GM23338 (cell line): ENCODE results near the gene CRYZL1. TPM values are rescaled to one million over a fixed set of nuclear protein-coding genes. Genes with fewer than 3 reads are reported as not detected.
A peak's percentile ranks its signal among the peaks of the same experiment; 100 is the strongest.

Experiments
- ATAC-seq: fragments of 200-7000 bp; cut with Tn5 transposase; 3 replicates; pipeline ENCODE4 v1.9.1; 2020
- DNase-seq: peaks from one replicate; pipeline ENCODE4 v3.0.0-alpha.2; 2015; ENCODE audit warnings: low spot score
- H2AFZ ChIP-seq: fragments of 200-600 bp; sonication (generic); 2 replicates; pipeline ENCODE4 v1.8.0; 2016; ENCODE audit warnings: antibody characterized with exemption, mild to moderate bottlenecking, moderate library complexity
- H3F3A ChIP-seq: fragments of 200-600 bp; sonication (generic); replicated peaks from 2 replicates; pipeline ENCODE4 v1.8.0; 2017; ENCODE audit warnings: antibody characterized with exemption, mixed run types, low read depth
- H3K27ac ChIP-seq: fragments of 200-600 bp; sonication (generic); 2 replicates; pipeline ENCODE4 v1.6.1; 2016; ENCODE audit warnings: low read depth
- H3K27me3 ChIP-seq: fragments of 200-600 bp; sonication (generic); 2 replicates; pipeline ENCODE4 v1.8.0; 2016; ENCODE audit warnings: mild to moderate bottlenecking, mixed run types, moderate library complexity; ENCODE audit not compliant: insufficient read depth
- H3K36me3 ChIP-seq: fragments of 200-600 bp; sonication (generic); 2 replicates; pipeline ENCODE4 v1.8.0; 2016; ENCODE audit warnings: mild to moderate bottlenecking; ENCODE audit not compliant: insufficient read depth
- H3K4me1 ChIP-seq: fragments of 200-600 bp; sonication (generic); 2 replicates; pipeline ENCODE4 v1.8.0; 2016; ENCODE audit warnings: mild to moderate bottlenecking, moderate library complexity; ENCODE audit not compliant: insufficient read depth
- H3K4me2 ChIP-seq: fragments of 200-600 bp; sonication (generic); 2 replicates; pipeline ENCODE4 v1.7.1; 2017; ENCODE audit warnings: mixed run types
- H3K4me3 ChIP-seq: fragments of 200-600 bp; sonication (generic); 2 replicates; pipeline ENCODE4 v1.6.1; 2016; ENCODE audit warnings: mixed run types
- H3K79me2 ChIP-seq: fragments of 200-600 bp; sonication (generic); replicated peaks from 2 replicates; pipeline ENCODE4 v1.8.0; 2017; ENCODE audit warnings: mild to moderate bottlenecking; ENCODE audit not compliant: insufficient read depth
- H3K9me2 ChIP-seq: fragments of 200-600 bp; sonication (generic); 2 replicates; pipeline ENCODE4 v1.8.0; 2017; ENCODE audit not compliant: insufficient read depth
- H4K20me1 ChIP-seq: fragments of 200-600 bp; sonication (generic); replicated peaks from 2 replicates; pipeline ENCODE4 v1.8.0; 2017; ENCODE audit warnings: mild to moderate bottlenecking; ENCODE audit not compliant: insufficient read depth
- H3K27ac Mint-ChIP-seq: 2 replicates; pipeline ENCODE4 v1.8.0; 2020; ENCODE audit warnings: inconsistent platforms, mild to moderate bottlenecking, moderate library complexity, mixed read lengths
- H3K27me3 Mint-ChIP-seq: 3 replicates; pipeline ENCODE4 v1.8.0; 2022; ENCODE audit warnings: low read depth, mild to moderate bottlenecking, moderate library complexity, mixed read lengths, inconsistent platforms; ENCODE audit not compliant: insufficient read depth, poor library complexity
- H3K36me3 Mint-ChIP-seq: 3 replicates; pipeline ENCODE4 v1.8.0; 2021; ENCODE audit warnings: low read depth, mild to moderate bottlenecking, inconsistent platforms, moderate library complexity, mixed read lengths
- H3K4me1 Mint-ChIP-seq: 3 replicates; pipeline ENCODE4 v1.8.0; 2020; ENCODE audit warnings: mild to moderate bottlenecking, inconsistent platforms, mixed read lengths
- H3K4me3 Mint-ChIP-seq: 3 replicates; pipeline ENCODE4 v1.8.0; 2021; ENCODE audit warnings: moderate library complexity, mild to moderate bottlenecking, inconsistent platforms, mixed read lengths
- H3K9me3 Mint-ChIP-seq: 3 replicates; pipeline ENCODE4 v1.8.0; 2020; ENCODE audit warnings: moderate library complexity, mild to moderate bottlenecking, inconsistent platforms, mixed read lengths
- CREB1 ChIP-seq: fragments of 250-450 bp; sonication (Bioruptor Pico); IDR thresholded peaks from 2 replicates; pipeline ENCODE4 v1.5.0; 2020; ENCODE audit warnings: low read depth, mild to moderate bottlenecking, moderate library complexity
- CTCF ChIP-seq, 2 experiments: fragments of 200-600 bp in 1 of 2; sonication (generic) in 1 of 2; conservative IDR thresholded peaks; 2 replicates each; pipeline versions ENCODE4 v1.5.1 to v1.6.1; 2016 to 2017; ENCODE audit warnings: antibody characterized with exemption in 2 of 2, low read depth in 2 of 2, mild to moderate bottlenecking in 2 of 2, moderate library complexity in 1 of 2
- EZH2 ChIP-seq: fragments of 200-600 bp; sonication (generic); IDR thresholded peaks from one replicate; pipeline ENCODE4 v1.8.0; 2017; ENCODE audit warnings: antibody characterized with exemption, mild to moderate bottlenecking, low read depth; ENCODE audit not compliant: unreplicated experiment
- EZH2phosphoT487 ChIP-seq: fragments of 200-600 bp; sonication (generic); IDR thresholded peaks from one replicate; pipeline ENCODE4 v1.8.1; 2018; ENCODE audit warnings: antibody characterized with exemption; ENCODE audit not compliant: unreplicated experiment
- JUNB ChIP-seq: IDR thresholded peaks from one replicate; pipeline ENCODE4 v1.6.1; 2016; ENCODE audit warnings: antibody characterized with exemption; ENCODE audit not compliant: unreplicated experiment
- NANOG ChIP-seq: IDR thresholded peaks from 2 replicates; pipeline ENCODE4 v1.6.1; 2016; ENCODE audit warnings: antibody characterized with exemption, borderline replicate concordance
- POLR2AphosphoS5 ChIP-seq: IDR thresholded peaks from 2 replicates; pipeline ENCODE4 v1.6.1; 2016; ENCODE audit warnings: antibody characterized with exemption, low read depth
- STAT1 ChIP-seq: IDR thresholded peaks from one replicate; pipeline ENCODE4 v1.6.1; 2016; ENCODE audit warnings: antibody characterized with exemption; ENCODE audit not compliant: unreplicated experiment
- ZNF114 ChIP-seq: fragments of 250-450 bp; sonication (Bioruptor Pico); IDR thresholded peaks from 2 replicates; pipeline ENCODE4 v1.5.0; 2020; ENCODE audit warnings: mild to moderate bottlenecking, moderate library complexity
- ZNF331 ChIP-seq: fragments of 250-450 bp; sonication (Bioruptor Pico); IDR thresholded peaks from 2 replicates; pipeline ENCODE4 v1.5.0; 2020; ENCODE audit warnings: low read depth, mild to moderate bottlenecking, moderate library complexity
- polyA plus RNA-seq: library from polyadenylated mRNA; unstranded; fragments of >200 nt; fragmentation: Nextera tagmentation; extraction: Ambion mirVana; gene quantifications from 2 replicates; pipeline ENCODE4 v1.2.1, GENCODE V29; 2016
- total RNA-seq: library from RNA; depleted of rRNA; stranded (reverse); fragments of >200 nt; shearing (Covaris generic); gene quantifications from 2 replicates; pipeline ENCODE4 v1.2.3, GENCODE V29; 2014
- TF ChIP-seq, protein P1 (sequence below): fragments of 250-450 bp; sonication (Bioruptor Pico); IDR thresholded peaks from 2 replicates; pipeline ENCODE4 v1.5.0; 2020; ENCODE audit warnings: mild to moderate bottlenecking, moderate library complexity
- TF ChIP-seq, protein P2 (sequence below): IDR thresholded peaks from one replicate; pipeline ENCODE4 v1.6.1; 2018; ENCODE audit warnings: antibody characterized with exemption; ENCODE audit not compliant: unreplicated experiment
- TF ChIP-seq, protein P3 (sequence below): IDR thresholded peaks from 2 replicates; pipeline ENCODE4 v1.6.1; 2016; ENCODE audit warnings: antibody characterized with exemption

CRYZL1 gene
- total and polyA plus RNA-seq, 2 experiments from 2014 or later: 23.8 to 40.5 TPM

DNA sequence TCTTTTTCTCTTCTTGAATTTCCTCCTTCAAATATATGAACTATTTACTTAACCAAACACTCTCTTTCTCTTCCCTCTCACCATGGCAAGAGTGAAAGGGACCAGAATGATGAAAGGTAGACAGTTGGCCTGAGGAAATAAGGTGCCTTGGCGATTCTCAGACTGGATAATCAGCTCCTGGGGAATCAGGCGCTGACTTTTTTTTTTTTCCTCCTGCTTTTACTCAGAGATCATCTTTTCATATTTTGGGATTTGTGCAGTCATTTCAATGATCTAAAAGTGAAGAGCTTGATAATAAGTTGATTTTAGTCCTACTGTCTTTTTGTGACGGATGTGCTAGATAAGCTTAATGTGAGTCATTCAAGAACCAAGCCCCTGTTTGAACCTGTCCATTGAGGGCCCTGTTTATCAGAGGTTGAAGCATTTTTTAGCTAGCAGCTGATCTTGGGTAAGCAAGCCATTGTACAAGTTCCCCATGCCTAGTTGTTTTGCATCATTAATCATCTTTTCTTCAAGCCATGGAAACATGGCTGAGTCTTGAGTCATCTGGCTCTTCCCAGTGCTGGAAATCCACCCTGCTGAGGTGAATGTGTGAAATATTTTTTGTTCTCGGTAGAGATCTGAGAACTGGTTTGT is 41.6 kb upstream of the CRYZL1 start:
- no peaks in the 10 kb centered on the region for H3F3A ChIP-seq
- H3K9me2 ChIP-seq: no peaks in the 10 kb centered on the region
- no peaks in the 10 kb centered on the region for H3K36me3 ChIP-seq
- H3K9me3 Mint-ChIP-seq: no peaks in the 10 kb centered on the region
- ATAC-seq: peak; percentile 15; the same call in 1 of the 3 replicates
- H4K20me1 ChIP-seq: no peaks in the 10 kb centered on the region
- H3K4me3 ChIP-seq: no peak overlapping the region
- H3K27ac ChIP-seq: peak overlapping the region; percentile 82
- peaks cover 2% of the 10 kb centered on the region for H3K27me3 Mint-ChIP-seq
- H3K36me3 Mint-ChIP-seq: peaks cover 10% of the 10 kb centered on the region; the same call in 2 of the 3 replicates
- H3K4me3 Mint-ChIP-seq: no peak overlapping the region
- H3K27ac Mint-ChIP-seq: peak overlapping the region; percentile 78
- H3K27me3 ChIP-seq: no peaks in the 10 kb centered on the region
- no peak for DNase-seq
- peaks cover 84% of the 10 kb centered on the region for H3K79me2 ChIP-seq
- peaks cover 61% of the 10 kb centered on the region for H3K4me1 Mint-ChIP-seq
- H3K4me2 ChIP-seq: peak overlapping the region; percentile 43
- no peak overlapping the region for H2AFZ ChIP-seq
- TF ChIP-seq JUNB (no peak), CREB1 (CRISPR knock-in tag) (no peak), EZH2phosphoT487 (no peak), NANOG (no peak), POLR2AphosphoS5 (no peak), ZNF114 (CRISPR knock-in tag) (no peak), CTCF (conservative IDR thresholded peaks at IDR 0.05; ENCODE audit: low read depth in 2 of 2) (no peak), STAT1 (no peak), EZH2 (no peak), ZNF331 (CRISPR knock-in tag) (no peak)
- TF ChIP-seq, protein P1, sequence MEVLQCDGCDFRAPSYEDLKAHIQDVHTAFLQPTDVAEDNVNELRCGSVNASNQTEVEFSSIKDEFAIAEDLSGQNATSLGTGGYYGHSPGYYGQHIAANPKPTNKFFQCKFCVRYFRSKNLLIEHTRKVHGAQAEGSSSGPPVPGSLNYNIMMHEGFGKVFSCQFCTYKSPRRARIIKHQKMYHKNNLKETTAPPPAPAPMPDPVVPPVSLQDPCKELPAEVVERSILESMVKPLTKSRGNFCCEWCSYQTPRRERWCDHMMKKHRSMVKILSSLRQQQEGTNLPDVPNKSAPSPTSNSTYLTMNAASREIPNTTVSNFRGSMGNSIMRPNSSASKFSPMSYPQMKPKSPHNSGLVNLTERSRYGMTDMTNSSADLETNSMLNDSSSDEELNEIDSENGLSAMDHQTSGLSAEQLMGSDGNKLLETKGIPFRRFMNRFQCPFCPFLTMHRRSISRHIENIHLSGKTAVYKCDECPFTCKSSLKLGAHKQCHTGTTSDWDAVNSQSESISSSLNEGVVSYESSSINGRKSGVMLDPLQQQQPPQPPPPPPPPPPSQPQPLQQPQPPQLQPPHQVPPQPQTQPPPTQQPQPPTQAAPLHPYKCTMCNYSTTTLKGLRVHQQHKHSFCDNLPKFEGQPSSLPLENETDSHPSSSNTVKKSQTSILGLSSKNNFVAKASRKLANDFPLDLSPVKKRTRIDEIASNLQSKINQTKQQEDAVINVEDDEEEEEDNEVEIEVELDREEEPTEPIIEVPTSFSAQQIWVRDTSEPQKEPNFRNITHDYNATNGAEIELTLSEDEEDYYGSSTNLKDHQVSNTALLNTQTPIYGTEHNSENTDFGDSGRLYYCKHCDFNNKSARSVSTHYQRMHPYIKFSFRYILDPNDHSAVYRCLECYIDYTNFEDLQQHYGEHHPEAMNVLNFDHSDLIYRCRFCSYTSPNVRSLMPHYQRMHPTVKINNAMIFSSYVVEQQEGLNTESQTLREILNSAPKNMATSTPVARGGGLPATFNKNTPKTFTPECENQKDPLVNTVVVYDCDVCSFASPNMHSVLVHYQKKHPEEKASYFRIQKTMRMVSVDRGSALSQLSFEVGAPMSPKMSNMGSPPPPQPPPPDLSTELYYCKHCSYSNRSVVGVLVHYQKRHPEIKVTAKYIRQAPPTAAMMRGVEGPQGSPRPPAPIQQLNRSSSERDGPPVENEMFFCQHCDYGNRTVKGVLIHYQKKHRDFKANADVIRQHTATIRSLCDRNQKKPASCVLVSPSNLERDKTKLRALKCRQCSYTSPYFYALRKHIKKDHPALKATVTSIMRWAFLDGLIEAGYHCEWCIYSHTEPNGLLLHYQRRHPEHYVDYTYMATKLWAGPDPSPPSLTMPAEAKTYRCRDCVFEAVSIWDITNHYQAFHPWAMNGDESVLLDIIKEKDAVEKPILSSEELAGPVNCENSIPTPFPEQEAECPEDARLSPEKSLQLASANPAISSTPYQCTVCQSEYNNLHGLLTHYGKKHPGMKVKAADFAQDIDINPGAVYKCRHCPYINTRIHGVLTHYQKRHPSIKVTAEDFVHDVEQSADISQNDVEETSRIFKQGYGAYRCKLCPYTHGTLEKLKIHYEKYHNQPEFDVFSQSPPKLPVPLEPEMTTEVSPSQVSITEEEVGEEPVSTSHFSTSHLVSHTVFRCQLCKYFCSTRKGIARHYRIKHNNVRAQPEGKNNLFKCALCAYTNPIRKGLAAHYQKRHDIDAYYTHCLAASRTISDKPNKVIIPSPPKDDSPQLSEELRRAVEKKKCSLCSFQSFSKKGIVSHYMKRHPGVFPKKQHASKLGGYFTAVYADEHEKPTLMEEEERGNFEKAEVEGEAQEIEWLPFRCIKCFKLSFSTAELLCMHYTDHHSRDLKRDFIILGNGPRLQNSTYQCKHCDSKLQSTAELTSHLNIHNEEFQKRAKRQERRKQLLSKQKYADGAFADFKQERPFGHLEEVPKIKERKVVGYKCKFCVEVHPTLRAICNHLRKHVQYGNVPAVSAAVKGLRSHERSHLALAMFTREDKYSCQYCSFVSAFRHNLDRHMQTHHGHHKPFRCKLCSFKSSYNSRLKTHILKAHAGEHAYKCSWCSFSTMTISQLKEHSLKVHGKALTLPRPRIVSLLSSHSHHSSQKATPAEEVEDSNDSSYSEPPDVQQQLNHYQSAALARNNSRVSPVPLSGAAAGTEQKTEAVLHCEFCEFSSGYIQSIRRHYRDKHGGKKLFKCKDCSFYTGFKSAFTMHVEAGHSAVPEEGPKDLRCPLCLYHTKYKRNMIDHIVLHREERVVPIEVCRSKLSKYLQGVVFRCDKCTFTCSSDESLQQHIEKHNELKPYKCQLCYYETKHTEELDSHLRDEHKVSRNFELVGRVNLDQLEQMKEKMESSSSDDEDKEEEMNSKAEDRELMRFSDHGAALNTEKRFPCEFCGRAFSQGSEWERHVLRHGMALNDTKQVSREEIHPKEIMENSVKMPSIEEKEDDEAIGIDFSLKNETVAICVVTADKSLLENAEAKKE: no peak
- TF ChIP-seq, protein P2, sequence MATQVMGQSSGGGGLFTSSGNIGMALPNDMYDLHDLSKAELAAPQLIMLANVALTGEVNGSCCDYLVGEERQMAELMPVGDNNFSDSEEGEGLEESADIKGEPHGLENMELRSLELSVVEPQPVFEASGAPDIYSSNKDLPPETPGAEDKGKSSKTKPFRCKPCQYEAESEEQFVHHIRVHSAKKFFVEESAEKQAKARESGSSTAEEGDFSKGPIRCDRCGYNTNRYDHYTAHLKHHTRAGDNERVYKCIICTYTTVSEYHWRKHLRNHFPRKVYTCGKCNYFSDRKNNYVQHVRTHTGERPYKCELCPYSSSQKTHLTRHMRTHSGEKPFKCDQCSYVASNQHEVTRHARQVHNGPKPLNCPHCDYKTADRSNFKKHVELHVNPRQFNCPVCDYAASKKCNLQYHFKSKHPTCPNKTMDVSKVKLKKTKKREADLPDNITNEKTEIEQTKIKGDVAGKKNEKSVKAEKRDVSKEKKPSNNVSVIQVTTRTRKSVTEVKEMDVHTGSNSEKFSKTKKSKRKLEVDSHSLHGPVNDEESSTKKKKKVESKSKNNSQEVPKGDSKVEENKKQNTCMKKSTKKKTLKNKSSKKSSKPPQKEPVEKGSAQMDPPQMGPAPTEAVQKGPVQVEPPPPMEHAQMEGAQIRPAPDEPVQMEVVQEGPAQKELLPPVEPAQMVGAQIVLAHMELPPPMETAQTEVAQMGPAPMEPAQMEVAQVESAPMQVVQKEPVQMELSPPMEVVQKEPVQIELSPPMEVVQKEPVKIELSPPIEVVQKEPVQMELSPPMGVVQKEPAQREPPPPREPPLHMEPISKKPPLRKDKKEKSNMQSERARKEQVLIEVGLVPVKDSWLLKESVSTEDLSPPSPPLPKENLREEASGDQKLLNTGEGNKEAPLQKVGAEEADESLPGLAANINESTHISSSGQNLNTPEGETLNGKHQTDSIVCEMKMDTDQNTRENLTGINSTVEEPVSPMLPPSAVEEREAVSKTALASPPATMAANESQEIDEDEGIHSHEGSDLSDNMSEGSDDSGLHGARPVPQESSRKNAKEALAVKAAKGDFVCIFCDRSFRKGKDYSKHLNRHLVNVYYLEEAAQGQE: no peak
- TF ChIP-seq, protein P3, sequence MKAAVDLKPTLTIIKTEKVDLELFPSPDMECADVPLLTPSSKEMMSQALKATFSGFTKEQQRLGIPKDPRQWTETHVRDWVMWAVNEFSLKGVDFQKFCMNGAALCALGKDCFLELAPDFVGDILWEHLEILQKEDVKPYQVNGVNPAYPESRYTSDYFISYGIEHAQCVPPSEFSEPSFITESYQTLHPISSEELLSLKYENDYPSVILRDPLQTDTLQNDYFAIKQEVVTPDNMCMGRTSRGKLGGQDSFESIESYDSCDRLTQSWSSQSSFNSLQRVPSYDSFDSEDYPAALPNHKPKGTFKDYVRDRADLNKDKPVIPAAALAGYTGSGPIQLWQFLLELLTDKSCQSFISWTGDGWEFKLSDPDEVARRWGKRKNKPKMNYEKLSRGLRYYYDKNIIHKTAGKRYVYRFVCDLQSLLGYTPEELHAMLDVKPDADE: no peak
- peaks cover 48% of the 10 kb centered on the region for H3K4me1 ChIP-seq
